Smooth muscle cell (in vitro differentiated cells): Measurements from ENCODE around the gene BOD1L1. TPM values are rescaled to one million over a fixed set of nuclear protein-coding genes. Genes with fewer than 3 reads are reported as not detected.

ENCODE experiments used
- DNase-seq: peaks from one replicate; lab custom pipeline; 2025; ENCODE audit not compliant: unreplicated experiment; lab: John Stamatoyannopoulos, UW
- H2AFZ ChIP-seq: fragments of 200-600 bp; sonication (generic); 2 replicates; pipeline ENCODE4 v1.6.0; 2016; ENCODE audit warnings: antibody characterized with exemption, low read depth, mild to moderate bottlenecking
- H3F3A ChIP-seq: fragments of 200-600 bp; sonication (generic); 2 replicates; pipeline ENCODE4 v1.6.0; 2017; ENCODE audit warnings: antibody characterized with exemption, low read depth
- H3K27ac ChIP-seq: fragments of 200-600 bp; sonication (generic); 2 replicates; pipeline ENCODE4 v1.5.1; 2016; ENCODE audit warnings: low read depth, mild to moderate bottlenecking
- H3K27me3 ChIP-seq: fragments of 200-600 bp; sonication (generic); 2 replicates; pipeline ENCODE4 v1.6.1; 2016; ENCODE audit warnings: low read depth, mild to moderate bottlenecking
- H3K36me3 ChIP-seq: fragments of 200-600 bp; sonication (generic); 2 replicates; pipeline ENCODE4 v1.5.1; 2016; ENCODE audit warnings: low read depth
- H3K4me1 ChIP-seq: fragments of 200-600 bp; sonication (generic); 2 replicates; pipeline ENCODE4 v1.5.1; 2016; ENCODE audit warnings: low read depth
- H3K4me2 ChIP-seq: fragments of 200-600 bp; sonication (generic); 2 replicates; pipeline ENCODE4 v1.6.0; 2016; ENCODE audit warnings: mild to moderate bottlenecking
- H3K4me3 ChIP-seq: fragments of 200-600 bp; sonication (generic); 2 replicates; pipeline ENCODE4 v1.5.1; 2016; ENCODE audit warnings: mild to moderate bottlenecking
- H3K79me2 ChIP-seq: fragments of 200-600 bp; sonication (generic); 2 replicates; pipeline ENCODE4 v1.6.0; 2016; ENCODE audit warnings: low read depth, mild to moderate bottlenecking
- H3K9ac ChIP-seq: fragments of 200-600 bp; sonication (generic); 2 replicates; pipeline ENCODE4 v1.6.0; 2016; ENCODE audit warnings: low read depth
- H3K9me3 ChIP-seq: fragments of 200-600 bp; sonication (generic); replicated peaks from 2 replicates; pipeline ENCODE4 v1.5.1; 2016; ENCODE audit warnings: low read depth
- H4K20me1 ChIP-seq: fragments of 200-600 bp; sonication (generic); 2 replicates; pipeline ENCODE4 v1.6.0; 2016; ENCODE audit warnings: low read depth
- WGBS: methylation state at CpG from one replicate; pipeline ENCODE4 v1.1.7; 2016; ENCODE audit warnings: low lambda C conversion rate; 5-methylcytosine and 5-hydroxymethylcytosine counted together
- polyA plus RNA-seq: library from polyadenylated mRNA; unstranded; fragments of >200 nt; fragmentation: Nextera tagmentation; extraction: Ambion mirVana; gene quantifications from 2 replicates; pipeline ENCODE4 v1.2.1, GENCODE V29; 2016
- total RNA-seq: library from RNA; depleted of rRNA; stranded (reverse); fragments of >200 nt; gene quantifications from 2 replicates; pipeline ENCODE4 v1.2.3, GENCODE V29; 2014
- TF ChIP-seq, protein P1 (sequence below): fragments of 200-600 bp; sonication (generic); IDR thresholded peaks from 2 replicates; pipeline ENCODE4 v1.5.1; 2017; ENCODE audit warnings: borderline replicate concordance, mild to moderate bottlenecking, antibody characterized with exemption; ENCODE audit not compliant: insufficient read depth, poor library complexity, severe bottlenecking

BOD1L1 gene
- total and polyA plus RNA-seq, 2 experiments from 2014 or later, result 9.8 to 30.9 TPM

DNA sequence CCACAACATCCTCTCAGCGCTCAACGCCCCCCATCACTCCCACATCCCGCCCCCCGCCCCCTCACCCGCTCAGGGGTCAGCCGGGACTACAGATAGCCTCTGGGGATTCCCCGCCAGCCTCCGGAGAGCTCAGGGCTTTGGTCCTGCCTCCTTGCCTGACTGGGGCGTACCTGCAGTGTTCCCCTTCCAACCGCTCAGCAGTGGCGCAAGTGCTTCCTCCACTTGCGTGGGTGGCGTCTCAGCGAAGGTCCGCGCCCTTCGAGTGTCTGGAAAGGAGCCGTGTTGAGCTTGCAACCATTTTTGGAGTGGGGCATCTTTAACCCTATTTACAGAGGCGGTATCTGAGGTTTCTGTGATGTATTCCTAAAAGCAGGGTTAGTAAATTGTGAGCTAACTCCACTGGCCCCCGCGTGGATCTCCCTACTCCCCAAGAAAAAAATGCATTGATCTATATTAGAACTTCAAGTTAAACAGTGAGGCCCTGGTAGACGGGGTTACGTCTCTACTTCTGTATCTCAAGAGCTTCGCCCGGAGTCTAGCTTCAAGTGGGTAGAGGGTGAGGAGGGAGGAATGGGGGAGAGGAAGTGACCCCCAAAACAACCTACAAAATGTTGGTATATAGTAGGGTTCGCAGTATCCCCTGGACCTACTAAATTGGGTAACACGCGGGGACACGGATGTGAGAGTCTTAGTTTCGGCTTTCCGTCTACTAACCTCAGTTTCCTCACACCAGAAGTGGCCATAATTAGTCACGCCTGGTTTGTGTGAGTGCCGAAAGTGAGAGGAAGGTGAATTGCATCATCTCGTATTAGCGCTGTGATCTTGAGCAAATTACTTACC, 99.3 kb downstream of the BOD1L1 start:
- no peaks in the 10 kb centered on the region for H3F3A ChIP-seq
- H3K4me2 ChIP-seq, result no peak overlapping the region
- no peaks in the 10 kb centered on the region for H3K79me2 ChIP-seq
- no peak for DNase-seq
- WGBS, result 54% methylated on average over 33 of the region's 35 CpGs
- H3K27ac ChIP-seq, result no peak overlapping the region
- H3K9me3 ChIP-seq, result no peaks in the 10 kb centered on the region
- H3K4me1 ChIP-seq, result peaks cover 10% of the 10 kb centered on the region
- H3K9ac ChIP-seq, result no peak overlapping the region
- H3K36me3 ChIP-seq, result no peaks in the 10 kb centered on the region
- TF ChIP-seq, protein P1, sequence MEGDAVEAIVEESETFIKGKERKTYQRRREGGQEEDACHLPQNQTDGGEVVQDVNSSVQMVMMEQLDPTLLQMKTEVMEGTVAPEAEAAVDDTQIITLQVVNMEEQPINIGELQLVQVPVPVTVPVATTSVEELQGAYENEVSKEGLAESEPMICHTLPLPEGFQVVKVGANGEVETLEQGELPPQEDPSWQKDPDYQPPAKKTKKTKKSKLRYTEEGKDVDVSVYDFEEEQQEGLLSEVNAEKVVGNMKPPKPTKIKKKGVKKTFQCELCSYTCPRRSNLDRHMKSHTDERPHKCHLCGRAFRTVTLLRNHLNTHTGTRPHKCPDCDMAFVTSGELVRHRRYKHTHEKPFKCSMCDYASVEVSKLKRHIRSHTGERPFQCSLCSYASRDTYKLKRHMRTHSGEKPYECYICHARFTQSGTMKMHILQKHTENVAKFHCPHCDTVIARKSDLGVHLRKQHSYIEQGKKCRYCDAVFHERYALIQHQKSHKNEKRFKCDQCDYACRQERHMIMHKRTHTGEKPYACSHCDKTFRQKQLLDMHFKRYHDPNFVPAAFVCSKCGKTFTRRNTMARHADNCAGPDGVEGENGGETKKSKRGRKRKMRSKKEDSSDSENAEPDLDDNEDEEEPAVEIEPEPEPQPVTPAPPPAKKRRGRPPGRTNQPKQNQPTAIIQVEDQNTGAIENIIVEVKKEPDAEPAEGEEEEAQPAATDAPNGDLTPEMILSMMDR, result no peak
- no peak overlapping the region for H2AFZ ChIP-seq
- H3K27me3 ChIP-seq, result peaks cover 85% of the 10 kb centered on the region
- H4K20me1 ChIP-seq, result no peaks in the 10 kb centered on the region
- H3K4me3 ChIP-seq, result no peak overlapping the region

DNA sequence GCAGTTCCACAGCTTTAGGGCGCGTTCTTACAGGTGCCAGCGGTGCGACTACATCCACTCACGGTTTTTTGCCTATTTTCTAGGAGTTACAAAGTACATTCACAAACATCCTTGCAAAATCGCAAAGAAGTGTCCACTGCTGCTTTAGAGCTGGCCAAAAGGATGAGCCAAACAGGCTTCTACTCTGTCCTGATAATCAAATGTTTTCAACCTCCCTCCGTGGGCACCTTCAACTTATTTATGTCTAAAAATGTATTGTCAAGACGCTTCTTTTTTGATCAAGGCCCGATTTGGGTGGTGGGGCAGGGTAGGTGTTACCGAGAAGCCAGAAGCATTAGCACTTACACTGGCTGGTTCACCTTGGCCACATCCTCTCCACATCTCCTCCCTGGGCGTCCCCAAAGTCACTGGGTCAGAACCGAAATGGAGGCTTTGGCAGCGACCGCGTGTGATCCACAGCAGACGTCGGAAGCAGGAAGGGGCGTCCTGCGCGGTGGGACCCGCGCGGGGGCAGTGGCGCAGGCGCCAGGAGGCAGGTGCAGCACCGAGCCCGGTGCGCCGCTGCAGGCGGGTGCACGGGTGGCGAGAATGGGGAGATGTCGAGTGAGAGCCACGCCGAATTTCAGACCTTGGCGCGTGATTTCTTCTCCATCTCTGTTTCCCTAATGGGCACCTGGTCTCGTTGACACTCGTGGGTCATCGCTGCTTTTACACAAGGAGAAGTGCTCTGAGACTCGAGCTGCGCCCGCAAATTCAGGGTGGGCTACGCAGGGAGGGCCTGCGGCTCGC, 100.1 kb downstream of the BOD1L1 start:
- no peaks in the 10 kb centered on the region for H3K79me2 ChIP-seq
- no peak overlapping the region for H3K4me3 ChIP-seq
- no peaks in the 10 kb centered on the region for H3K36me3 ChIP-seq
- 48% methylated on average over 45 of the region's 46 CpGs for WGBS
- no peak overlapping the region for H3K4me2 ChIP-seq
- H3K27me3 ChIP-seq, result peaks cover 85% of the 10 kb centered on the region
- no peaks in the 10 kb centered on the region for H4K20me1 ChIP-seq
- peaks cover 10% of the 10 kb centered on the region for H3K4me1 ChIP-seq
- DNase-seq, result no peak
- H3K9me3 ChIP-seq, result no peaks in the 10 kb centered on the region
- no peak overlapping the region for H3K9ac ChIP-seq
- TF ChIP-seq, protein P1, result no peak
- H3K27ac ChIP-seq, result no peak overlapping the region
- no peaks in the 10 kb centered on the region for H3F3A ChIP-seq
- no peak overlapping the region for H2AFZ ChIP-seq

DNA sequence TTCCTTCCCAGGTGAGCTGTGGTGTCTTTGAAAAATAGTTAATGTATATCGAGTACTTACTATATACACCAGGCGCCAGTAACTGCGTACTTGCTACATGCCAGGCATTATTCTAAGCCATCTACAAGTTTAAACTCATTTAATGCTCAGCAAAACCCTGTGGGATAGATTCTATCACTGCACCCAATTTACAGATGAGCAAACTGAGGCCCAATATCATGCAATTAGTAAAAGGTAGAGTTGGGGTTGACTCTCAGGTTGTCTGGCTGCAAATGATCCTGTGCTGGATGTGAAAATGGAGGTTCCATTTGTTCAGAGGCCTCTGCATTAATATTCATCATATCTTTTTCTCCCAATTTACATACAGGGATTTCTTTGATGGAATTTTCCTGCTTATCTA, 100.9 kb downstream of the BOD1L1 start:
- H3K79me2 ChIP-seq, result no peaks in the 10 kb centered on the region
- no peak overlapping the region for H3K4me2 ChIP-seq
- TF ChIP-seq, protein P1, result no peak
- no peak for DNase-seq
- peaks cover 5% of the 10 kb centered on the region for H3K4me1 ChIP-seq
- no peak overlapping the region for H3K27ac ChIP-seq
- WGBS, result 73% methylated on average over 3 of the region's 3 CpGs
- H3K4me3 ChIP-seq, result no peak overlapping the region
- H3K9me3 ChIP-seq, result no peaks in the 10 kb centered on the region
- H4K20me1 ChIP-seq, result no peaks in the 10 kb centered on the region
- H3F3A ChIP-seq, result no peaks in the 10 kb centered on the region
- no peak overlapping the region for H3K9ac ChIP-seq
- H2AFZ ChIP-seq, result no peak overlapping the region
- peaks cover 85% of the 10 kb centered on the region for H3K27me3 ChIP-seq
- H3K36me3 ChIP-seq, result no peaks in the 10 kb centered on the region
